ENCODE measurements around the gene DLG5.

The DLG5 gene

GRCh38 chr10:77865580-77866324, 60.8 kb downstream of the DLG5 start:
- DNase-seq = no peak

GRCh38 chr10:77864151-77864851, 62.3 kb downstream of the DLG5 start:
- no peak for DNase-seq

- no peak for DNase-seq
Observed at GRCh38 chr10:77863446-77863845, 63.1 kb downstream of the DLG5 start.

GRCh38 chr10:77862595-77862994, 64.0 kb downstream of the DLG5 start:
- DNase-seq = no peak

GRCh38 chr10:77861366-77861765, 65.2 kb downstream of the DLG5 start:
- no peak for DNase-seq

- DNase-seq = no peak
Observed at GRCh38 chr10:77859865-77860282, 66.7 kb downstream of the DLG5 start.

GRCh38 chr10:77859200-77859864, 67.2 kb downstream of the DLG5 start:
- no peak for DNase-seq

GRCh38 chr10:77857272-77857671, 69.3 kb downstream of the DLG5 start:
- no peak for DNase-seq

GRCh38 chr10:77856566-77856965, 70.0 kb downstream of the DLG5 start:
- no peak for DNase-seq

- no peak for DNase-seq
Observed at GRCh38 chr10:77855404-77856155, 71.0 kb downstream of the DLG5 start.

- no peak for DNase-seq
Observed at GRCh38 chr10:77854115-77854514, 72.4 kb downstream of the DLG5 start.

GRCh38 chr10:77853256-77853655, 73.3 kb downstream of the DLG5 start:
- DNase-seq = no peak

GRCh38 chr10:77850620-77851231, 75.8 kb downstream of the DLG5 start:
- DNase-seq = no peak

- DNase-seq = no peak
Observed at GRCh38 chr10:77849039-77849664, 77.4 kb downstream of the DLG5 start.

- DNase-seq = peak; percentile 74
Observed at GRCh38 chr10:77846718-77847311, 79.7 kb downstream of the DLG5 start.

GRCh38 chr10:77845451-77845850, 81.1 kb downstream of the DLG5 start:
- DNase-seq = no peak

GRCh38 chr10:77844713-77845445, 81.7 kb downstream of the DLG5 start:
- DNase-seq = no peak

GRCh38 chr10:77844177-77844576, 82.4 kb downstream of the DLG5 start:
- no peak for DNase-seq

GRCh38 chr10:77843264-77843663, 83.3 kb downstream of the DLG5 start:
- no peak for DNase-seq

- DNase-seq = no peak
Observed at GRCh38 chr10:77842652-77843212, 83.8 kb downstream of the DLG5 start.

Measured in activated CD4-positive, CD25-positive, alpha-beta regulatory T cell treated with anti-CD3 and anti-CD28 coated beads, Interleukin-2, amount 50 U/mL, for 72 hours (primary cell).